ENCODE results near the gene DNASE2. TPM values are rescaled to one million over a fixed set of nuclear protein-coding genes. Genes with fewer than 3 reads are reported as not detected.
"Not testable (repeated sequence)": the region's sequence is repeated elsewhere in the genome, so short reads cannot be mapped to it uniquely, and the experiment has no call there.

Gene DNASE2
- total RNA-seq, 1 experiment from 2014 or later, result 38.1 TPM

DNA sequence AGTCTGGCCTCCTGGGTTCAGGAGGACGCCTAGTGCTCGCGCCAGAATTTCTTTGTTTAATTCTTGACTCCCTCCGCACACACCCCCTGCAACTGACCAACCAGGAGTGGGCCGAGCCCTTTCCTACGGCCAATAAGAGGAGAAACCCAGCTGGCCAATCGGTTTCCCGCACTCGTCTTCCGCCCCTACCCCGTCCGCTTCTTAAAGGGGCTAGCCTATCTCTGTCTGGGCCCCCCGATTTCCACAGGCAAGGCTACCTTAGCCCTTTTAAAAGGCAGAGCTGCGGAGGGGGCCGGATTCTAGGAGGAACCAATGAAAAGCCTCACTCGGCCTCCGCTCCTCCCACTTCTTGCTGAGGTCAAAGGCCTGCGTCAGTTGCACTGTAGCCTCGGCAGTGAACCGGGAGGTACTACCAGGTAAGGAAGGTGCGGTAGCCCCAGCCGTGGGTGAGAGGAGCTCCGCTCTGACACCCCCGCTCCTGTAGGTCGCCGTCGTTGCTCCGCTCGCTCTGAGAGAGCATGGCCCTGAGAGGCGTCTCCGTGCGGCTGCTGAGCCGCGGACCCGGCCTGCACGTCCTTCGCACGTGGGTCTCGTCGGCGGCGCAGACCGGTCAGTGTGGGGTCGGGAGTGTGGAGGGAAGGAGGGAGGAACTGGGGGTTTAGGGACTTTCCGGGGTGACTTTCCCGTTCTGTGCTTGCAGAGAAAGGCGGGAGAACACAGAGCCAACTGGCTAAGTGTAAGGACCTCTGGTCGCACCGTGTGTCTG lies 9.7 kb upstream of the DNASE2 start, which contains the start of gene GCDH:
GCDH (plus strand) TSS at position 374 of the 766 bp plus-strand sequence; CDS start at position 519, 145 bp downstream.
- H3K27me3 ChIP-seq, result peaks cover 15% of the 10 kb centered on the region
- DNase-seq, result peak; percentile 100
- H3K36me3 ChIP-seq, result peaks cover 13% of the 10 kb centered on the region
- peak within 1 kb of the TSS; percentile 94 for H3K4me3 ChIP-seq
- no peaks in the 10 kb centered on the region; the same call in 1 of the 2 replicates for H3K9me3 ChIP-seq

DNA sequence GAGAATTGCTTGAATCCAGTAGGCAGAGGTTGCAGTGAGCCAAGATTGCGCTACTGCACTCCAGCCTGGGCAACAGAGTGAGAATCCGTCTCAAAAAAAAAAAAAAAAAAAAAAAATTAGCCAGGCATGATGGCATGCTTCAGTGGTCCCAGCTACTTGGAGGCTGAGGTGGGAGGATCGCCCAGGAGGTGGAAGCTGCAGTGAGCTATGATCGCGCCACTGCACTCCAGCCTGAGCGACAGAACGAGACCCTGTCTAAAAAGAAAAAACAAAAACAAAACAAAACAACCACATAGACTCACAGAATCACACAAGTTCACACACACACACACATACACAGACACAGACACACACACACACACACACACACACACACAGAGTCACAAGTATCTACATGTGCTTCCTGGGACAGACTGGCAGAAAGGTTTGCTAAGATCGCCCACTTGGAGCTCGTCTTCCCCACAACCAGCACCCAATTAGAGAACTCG lies 9.1 kb upstream of the DNASE2 start:
- H3K9me3 ChIP-seq, result not testable (repeated sequence)

DNA sequence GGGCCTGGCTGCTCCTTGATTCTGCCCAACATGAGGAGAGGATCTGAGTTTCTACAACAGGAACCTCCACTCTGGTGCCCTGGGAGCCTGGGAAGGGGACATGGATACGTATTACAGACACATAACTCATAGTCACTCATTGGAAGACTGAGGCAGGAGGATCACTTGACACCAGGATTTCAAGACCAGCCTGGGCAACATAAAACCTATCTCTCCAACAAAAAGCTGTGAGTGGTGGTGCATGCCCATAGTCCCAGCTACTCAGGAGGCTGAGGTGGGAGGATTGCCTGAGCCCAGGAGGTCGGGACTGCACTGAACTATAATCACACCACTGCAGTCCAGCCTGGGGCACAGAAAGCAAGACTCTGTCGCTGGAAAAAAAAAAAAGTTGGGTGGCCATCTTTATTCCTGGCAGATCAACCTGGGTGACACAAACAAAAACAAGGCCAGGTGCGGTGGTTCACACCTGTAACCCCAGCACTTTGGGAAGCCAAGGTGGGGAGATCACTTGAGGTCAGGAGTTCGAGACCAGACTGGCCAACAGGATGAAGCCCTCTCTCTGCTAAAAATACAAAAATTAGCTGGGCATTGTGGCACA lies 6.9 kb upstream of the DNASE2 start:
- Histone ChIP-seq H3K36me3 (peaks cover 2% of the 10 kb centered on the region), H3K4me3 (no peak overlapping the region), H3K27me3 (peaks cover 30% of the 10 kb centered on the region), H3K9me3 (peaks cover 25% of the 10 kb centered on the region)
- no peak for DNase-seq

More for the DNA sequence above, 9.1 kb upstream of the DNASE2 start:
- Histone ChIP-seq H3K27me3 (peaks cover 22% of the 10 kb centered on the region), H3K4me3 (peak overlapping the region; percentile 94), H3K36me3 (peaks cover 13% of the 10 kb centered on the region)
- DNase-seq, result not testable (repeated sequence)

DNA sequence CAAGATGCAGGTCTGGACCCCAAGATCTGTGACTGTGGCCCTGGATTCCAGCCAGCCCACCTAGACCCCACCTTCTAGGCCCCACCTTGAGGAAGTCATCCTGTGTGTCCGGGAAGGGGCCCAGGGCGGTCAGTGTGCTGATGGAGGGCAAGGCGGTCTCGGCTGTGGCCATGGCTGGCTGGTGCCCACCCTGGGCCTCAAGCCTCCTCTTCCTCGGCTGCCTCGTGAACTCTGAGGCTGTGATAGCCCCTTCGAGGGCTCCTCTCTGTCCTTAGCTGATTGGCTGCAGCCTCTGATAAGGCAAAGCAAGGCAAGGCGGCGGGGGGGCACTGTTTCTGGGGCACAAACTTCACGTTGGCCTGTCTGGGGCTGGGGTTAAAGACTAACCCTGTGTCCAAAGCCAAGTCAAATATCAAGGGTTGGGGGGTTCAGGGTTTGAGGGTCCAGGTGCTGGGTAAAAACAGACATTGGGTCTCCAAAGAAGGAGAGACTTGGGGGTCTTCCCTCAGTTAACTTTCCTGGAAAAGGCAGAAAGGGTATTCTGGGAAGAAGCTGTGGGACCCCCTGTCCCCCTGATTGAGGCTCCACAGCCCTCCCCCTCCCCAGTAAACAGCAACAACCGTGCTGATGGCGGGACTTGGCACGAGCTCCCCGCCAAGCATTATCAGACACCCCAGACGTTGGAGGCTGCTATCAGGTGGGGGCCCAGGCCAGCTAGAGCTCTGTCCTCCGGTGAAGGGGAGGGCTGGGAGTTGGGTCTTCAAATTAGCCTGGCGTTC lies 5.9 kb upstream of the DNASE2 start, which contains the start of gene KLF1:
KLF1 (minus strand) TSS at position 233 of the 779 bp plus-strand sequence; CDS start at position 172, 61 bp downstream.
- Histone ChIP-seq H3K36me3 (no peaks in the 10 kb centered on the region), H3K27me3 (peaks cover 32% of the 10 kb centered on the region), H3K9me3 (peaks cover 33% of the 10 kb centered on the region), H3K4me3 (no peak within 1 kb of the TSS)
- no peak for DNase-seq

DNA sequence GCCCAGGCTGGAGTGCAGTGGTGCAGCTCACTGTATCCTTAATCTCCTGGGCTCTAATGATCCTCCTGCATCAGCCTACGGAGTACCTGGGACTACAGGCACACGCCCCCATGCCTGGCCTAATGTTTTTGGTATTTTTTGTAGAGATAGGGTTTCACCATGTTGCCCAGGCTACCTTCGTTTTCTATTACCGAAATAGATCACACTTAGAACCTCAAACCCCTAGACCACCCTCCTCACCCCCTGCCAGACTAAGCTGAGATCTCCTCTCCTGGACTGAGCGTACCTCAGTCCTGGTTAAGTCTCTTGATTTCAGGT lies 5.4 kb upstream of the DNASE2 start:
- Histone ChIP-seq H3K27me3 (peaks cover 32% of the 10 kb centered on the region), H3K9me3 (peaks cover 37% of the 10 kb centered on the region), H3K36me3 (no peaks in the 10 kb centered on the region), H3K4me3 (no peak overlapping the region)
- no peak for DNase-seq

DNA sequence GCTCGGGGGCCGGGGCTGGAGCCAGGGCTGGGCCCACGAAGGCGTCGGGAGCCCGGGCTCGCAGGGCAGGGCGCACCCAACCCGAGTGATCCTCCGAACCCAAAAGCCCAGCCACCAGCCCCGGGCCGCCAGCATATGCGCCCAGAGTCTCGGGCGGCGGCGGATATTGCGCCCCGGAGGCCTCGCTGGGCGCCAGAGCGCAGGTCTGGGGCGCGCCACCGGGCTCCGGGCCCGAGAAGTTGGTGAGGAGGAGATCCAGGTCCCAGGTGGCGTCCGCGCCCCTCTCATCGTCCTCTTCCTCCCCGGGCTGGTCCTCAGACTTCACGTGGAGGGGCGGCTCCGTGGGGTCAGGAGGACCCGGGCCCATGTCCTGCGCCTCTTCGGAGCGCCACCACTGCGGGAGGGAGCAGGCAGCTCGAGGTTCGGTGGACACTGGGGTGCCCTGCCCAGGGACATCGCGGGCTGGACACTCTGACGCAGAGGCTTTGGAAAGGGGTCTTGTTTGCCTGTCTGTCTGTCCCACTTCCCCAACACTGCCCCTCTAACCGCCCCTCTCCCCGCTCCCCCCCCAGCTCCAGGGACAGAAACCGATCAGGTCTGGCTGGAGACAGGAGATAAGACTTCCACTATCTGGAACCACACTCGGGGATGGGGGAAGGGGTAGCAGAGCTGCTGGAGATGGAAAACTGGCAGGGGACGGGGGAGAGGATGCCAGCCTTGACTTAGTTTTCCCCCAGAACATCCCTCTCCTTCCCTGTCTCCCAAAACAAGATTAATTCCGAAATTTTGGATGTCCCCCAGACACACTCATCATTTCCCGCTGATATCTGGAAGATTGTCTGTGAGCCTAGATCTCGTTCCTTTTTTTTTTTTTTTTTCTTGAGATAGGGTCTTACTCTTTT lies 4.8 kb upstream of the DNASE2 start:
- Histone ChIP-seq H3K36me3 (no peaks in the 10 kb centered on the region), H3K4me3 (no peak overlapping the region)
- DNase-seq, result no peak

DNA sequence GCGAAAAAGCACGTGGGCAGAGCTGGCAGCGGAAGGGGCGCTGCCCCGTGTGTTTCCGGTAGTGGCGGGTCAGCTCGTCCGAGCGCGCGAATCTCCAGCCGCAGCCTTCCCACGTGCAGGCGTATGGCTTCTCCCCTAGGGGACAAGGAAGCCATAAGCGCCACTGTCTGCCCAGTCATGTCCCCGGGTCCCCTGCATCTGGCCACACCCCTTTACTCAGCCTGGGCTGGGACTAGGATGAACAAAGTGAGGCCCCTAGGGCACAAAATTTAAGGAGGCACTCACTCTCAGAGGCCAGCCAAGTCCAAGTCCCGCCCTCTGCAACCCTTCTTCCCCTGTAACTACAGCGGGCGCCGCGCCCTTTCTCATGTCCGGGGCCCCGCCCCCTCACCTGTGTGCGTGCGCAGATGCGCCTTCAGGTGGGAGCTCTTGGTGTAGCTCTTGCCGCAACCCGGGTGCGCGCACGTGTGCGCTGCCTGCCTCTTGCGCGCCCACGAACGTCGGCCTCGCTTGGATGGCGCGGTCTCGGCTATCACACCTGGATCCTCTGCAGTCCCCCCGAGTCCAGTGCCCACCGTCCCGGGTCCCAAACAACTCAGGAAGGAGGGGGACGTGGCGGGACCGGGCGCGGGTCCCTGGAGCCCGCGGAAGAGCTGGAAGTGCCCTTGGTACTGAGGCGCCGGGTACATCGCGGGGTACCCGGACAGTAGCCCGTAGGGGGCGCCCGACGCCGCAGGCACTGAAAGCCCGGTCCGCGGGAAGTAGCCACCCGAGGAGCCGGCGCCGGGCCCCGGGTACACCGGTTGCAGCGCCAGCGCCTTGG lies 3.9 kb upstream of the DNASE2 start:
- peaks cover 32% of the 10 kb centered on the region for H3K27me3 ChIP-seq
- H3K4me3 ChIP-seq, result no peak overlapping the region
- H3K9me3 ChIP-seq, result peaks cover 37% of the 10 kb centered on the region
- DNase-seq, result no peak
- no peaks in the 10 kb centered on the region for H3K36me3 ChIP-seq

More for the DNA sequence above, 4.8 kb upstream of the DNASE2 start:
- Histone ChIP-seq H3K27me3 (peaks cover 32% of the 10 kb centered on the region), H3K9me3 (peaks cover 37% of the 10 kb centered on the region)

DNA sequence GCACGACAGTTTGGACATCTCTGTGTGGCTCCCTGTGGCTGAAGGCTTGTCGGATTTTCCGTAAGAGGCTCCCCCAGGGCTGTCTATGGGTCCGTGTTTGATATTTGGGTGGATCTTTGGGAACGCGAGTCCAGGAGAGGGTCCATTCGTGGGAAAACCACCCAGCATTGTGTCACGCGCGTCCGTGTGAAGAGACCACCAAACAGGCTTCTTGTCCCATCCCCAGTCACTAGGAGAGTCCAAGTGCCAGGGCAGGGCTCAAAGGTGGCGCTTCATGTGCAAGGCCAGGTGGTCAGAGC lies 3.3 kb upstream of the DNASE2 start:
- H3K27me3 ChIP-seq, result peaks cover 32% of the 10 kb centered on the region
- no peak overlapping the region for H3K4me3 ChIP-seq
- no peak for DNase-seq
- H3K9me3 ChIP-seq, result peaks cover 37% of the 10 kb centered on the region
- H3K36me3 ChIP-seq, result no peaks in the 10 kb centered on the region

DNA sequence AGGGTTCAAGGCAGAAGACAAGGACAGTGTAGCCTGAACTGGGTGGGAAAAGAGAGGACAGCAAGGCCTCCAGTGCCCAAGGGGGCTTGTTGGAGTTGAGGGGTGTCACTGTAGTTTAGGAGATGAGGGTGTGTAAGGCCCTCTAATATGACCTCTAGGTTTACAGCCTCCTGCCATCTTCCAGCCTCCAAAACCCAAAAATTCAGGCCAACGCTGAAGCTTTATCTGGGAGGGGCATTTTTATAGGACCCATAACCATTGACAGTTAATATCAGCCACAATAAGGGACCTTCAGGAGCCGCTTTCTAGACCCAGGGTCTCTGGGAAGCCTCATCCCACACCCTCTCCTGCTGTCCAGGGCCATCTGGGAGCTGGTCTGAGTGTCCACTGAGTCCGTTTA lies 3.0 kb upstream of the DNASE2 start:
- Histone ChIP-seq H3K9me3 (peaks cover 37% of the 10 kb centered on the region), H3K36me3 (no peaks in the 10 kb centered on the region), H3K4me3 (no peak overlapping the region), H3K27me3 (peaks cover 32% of the 10 kb centered on the region)
- no peak for DNase-seq

DNA sequence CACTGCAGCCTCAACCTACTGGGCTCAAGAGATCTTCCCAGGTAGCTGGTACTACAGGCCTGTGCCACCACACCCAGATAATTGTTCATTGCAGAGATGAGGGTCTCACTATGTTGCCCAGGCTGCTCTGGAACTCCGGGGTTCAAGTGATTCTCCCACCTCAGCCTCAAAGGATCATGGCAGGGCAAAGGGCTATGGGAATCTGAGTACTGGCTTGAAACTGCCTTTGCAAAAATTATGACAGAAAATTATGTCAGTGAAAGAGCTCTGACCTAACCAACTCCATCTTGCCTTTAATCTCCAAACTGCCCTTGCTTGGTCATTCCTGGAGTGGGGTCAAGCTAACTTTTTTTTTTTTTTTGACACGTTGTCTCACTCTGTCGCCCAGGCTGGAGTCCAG lies 1.3 kb upstream of the DNASE2 start:
- Histone ChIP-seq H3K9me3 (peaks cover 37% of the 10 kb centered on the region), H3K27me3 (peaks cover 34% of the 10 kb centered on the region), H3K4me3 (no peak overlapping the region), H3K36me3 (no peaks in the 10 kb centered on the region; the same call in 1 of the 2 replicates)
- DNase-seq, result no peak

DNA sequence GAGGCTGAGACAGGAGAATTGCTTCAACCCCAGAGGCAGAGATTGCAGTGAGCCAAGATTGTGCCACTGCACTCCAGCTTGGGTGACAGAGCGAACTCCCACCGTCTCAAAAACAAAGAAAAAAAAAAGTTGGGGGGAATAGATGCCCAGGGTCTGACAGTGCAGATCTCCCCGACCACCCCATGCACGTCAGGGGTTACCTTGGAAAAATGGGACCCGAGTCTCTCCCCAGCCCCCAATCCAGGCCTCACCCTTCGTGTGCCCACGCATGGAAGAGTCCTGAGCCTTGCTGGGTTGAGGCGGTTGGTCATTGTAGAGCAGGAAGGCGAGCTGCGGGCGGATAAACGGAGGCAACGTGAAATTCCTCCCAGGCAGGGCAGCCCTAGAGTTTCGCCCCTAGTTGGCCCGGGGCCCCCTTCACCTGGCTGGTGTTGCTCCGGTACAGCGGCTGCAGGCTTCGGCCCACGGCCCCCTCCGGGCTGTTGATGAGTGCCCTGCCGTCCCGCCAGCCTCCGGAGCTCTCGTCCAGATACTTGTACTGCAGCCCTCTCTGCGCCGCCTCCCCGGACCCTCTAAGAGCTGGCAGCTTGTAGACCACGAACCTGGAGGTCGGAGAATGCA lies 588 bp downstream of the DNASE2 start:
- no peaks in the 10 kb centered on the region; the same call in 1 of the 2 replicates for H3K36me3 ChIP-seq
- peaks cover 37% of the 10 kb centered on the region for H3K9me3 ChIP-seq
- H3K27me3 ChIP-seq, result peaks cover 16% of the 10 kb centered on the region
- DNase-seq, result no peak
- peak overlapping the region; percentile 46 for H3K4me3 ChIP-seq

DNA sequence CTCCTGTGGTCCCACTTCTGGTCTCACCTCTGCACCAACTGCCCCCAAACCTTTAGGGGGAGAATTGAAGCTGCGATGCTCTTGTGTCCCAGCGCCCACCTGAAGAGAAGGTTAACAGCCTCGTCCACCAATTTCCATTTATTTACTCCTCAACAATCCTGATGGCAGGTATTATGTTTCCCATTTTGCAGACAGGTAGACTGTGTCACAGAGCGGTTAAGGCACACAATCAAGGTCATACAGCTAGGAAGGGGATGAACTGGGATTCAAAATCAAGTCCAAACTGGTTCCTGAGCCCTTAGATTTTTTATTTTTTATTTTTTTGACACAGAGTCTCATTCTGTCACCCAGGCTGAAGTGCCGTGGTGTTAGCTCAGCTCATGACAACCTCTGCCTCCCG lies 6.2 kb downstream of the DNASE2 start:
- H3K9me3 ChIP-seq, result no peaks in the 10 kb centered on the region; the same call in none of the 2 replicates
- no peak overlapping the region for H3K4me3 ChIP-seq
- no peaks in the 10 kb centered on the region; the same call in 1 of the 2 replicates for H3K36me3 ChIP-seq
- DNase-seq, result no peak
- H3K27me3 ChIP-seq, result peaks cover 20% of the 10 kb centered on the region

DNA sequence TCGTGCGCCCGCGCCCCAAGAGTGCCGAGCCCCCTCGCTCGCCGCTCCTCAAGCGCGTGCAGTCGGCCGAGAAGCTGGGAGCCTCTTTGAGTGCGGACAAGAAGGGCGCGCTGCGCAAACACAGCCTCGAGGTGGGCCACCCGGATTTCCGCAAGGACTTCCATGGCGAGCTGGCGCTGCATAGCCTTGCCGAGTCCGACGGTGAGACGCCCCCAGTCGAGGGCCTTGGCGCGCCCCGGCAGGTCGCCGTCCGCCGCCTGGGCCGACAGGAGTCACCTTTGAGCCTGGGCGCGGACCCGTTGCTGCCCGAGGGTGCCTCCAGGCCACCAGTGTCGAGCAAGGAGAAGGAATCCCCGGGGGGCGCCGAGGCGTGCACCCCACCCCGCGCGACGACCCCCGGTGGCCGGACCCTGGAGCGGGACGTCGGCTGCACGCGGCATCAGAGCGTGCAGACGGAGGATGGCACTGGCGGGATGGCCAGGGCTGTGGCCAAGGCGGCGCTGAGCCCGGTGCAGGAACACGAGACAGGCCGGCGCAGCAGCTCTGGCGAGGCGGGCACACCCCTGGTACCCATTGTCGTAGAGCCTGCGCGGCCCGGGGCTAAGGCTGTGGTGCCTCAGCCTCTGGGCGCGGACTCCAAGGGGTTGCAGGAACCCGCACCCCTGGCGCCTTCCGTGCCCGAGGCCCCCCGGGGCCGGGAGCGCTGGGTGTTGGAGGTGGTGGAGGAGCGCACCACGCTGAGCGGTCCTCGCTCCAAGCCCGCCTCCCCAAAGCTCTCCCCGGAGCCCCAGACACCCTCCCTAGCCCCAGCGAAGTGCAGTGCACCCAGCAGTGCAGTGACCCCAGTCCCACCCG lies 7.1 kb downstream of the DNASE2 start:
- no peak for DNase-seq
- H3K9me3 ChIP-seq, result no peaks in the 10 kb centered on the region; the same call in none of the 2 replicates
- no peaks in the 10 kb centered on the region; the same call in 1 of the 2 replicates for H3K36me3 ChIP-seq
- H3K4me3 ChIP-seq, result no peak overlapping the region
- H3K27me3 ChIP-seq, result peaks cover 20% of the 10 kb centered on the region
